HepG2 (cell line): ENCODE results near the gene SDC1. TPM values are rescaled to one million over a fixed set of nuclear protein-coding genes. Genes with fewer than 3 reads are reported as not detected.

Experiments used
- CBX2 ChIP-seq, 2 experiments: fragments of 200-600 bp in 1 of 2; sonication (generic); formaldehyde crosslinking in 1 of 2; IDR thresholded peaks; 2 replicates each; pipeline versions ENCODE4 v1.7.0 to v1.8.1; 2018 to 2022; ENCODE audit warnings: low read depth in 2 of 2, low read length in 1 of 2, mild to moderate bottlenecking in 1 of 2, missing genetic modification reagents in 1 of 2
- ELF3 ChIP-seq: IDR thresholded peaks from 2 replicates; pipeline ENCODE4 v1.6.1; 2016; ENCODE audit warnings: missing genetic modification reagents, missing compliant biosample characterization
- HIVEP1 ChIP-seq: sonication (generic); formaldehyde crosslinking; IDR thresholded peaks from 2 replicates; pipeline ENCODE4 v1.4.0; 2020; ENCODE audit warnings: mild to moderate bottlenecking, missing genetic modification reagents
- JUND ChIP-seq: sonication (generic); formaldehyde crosslinking; IDR thresholded peaks from 2 replicates; pipeline ENCODE4 v1.8.0; 2022; ENCODE audit warnings: mild to moderate bottlenecking, missing genetic modification reagents
- RFXAP ChIP-seq: sonication (generic); formaldehyde crosslinking; IDR thresholded peaks from 2 replicates; pipeline ENCODE4 v1.4.0; 2020; ENCODE audit warnings: missing genetic modification reagents, borderline replicate concordance
- RXRB ChIP-seq: IDR thresholded peaks from 2 replicates; pipeline ENCODE4 v1.6.1; 2016; ENCODE audit warnings: borderline replicate concordance, missing genetic modification reagents, missing compliant biosample characterization
- SALL1 ChIP-seq: sonication (generic); formaldehyde crosslinking; IDR thresholded peaks from 2 replicates; pipeline ENCODE4 v1.8.0; 2022; ENCODE audit warnings: mild to moderate bottlenecking, missing genetic modification reagents
- SP1 ChIP-seq, 2 experiments: fragments of 450-650 bp in 1 of 2; sonication (generic) in 1 of 2; formaldehyde crosslinking in 1 of 2; IDR thresholded peaks; 2 replicates each; pipeline versions ENCODE4 v1.4.0 to v1.6.1; 2016 to 2020; ENCODE audit warnings: missing genetic modification reagents in 1 of 2
- YEATS2 ChIP-seq: sonication (generic); formaldehyde crosslinking; IDR thresholded peaks from 2 replicates; pipeline ENCODE4 v1.4.0; 2020; ENCODE audit warnings: missing genetic modification reagents, borderline replicate concordance
- ZFX ChIP-seq: sonication (generic); formaldehyde crosslinking; IDR thresholded peaks from 2 replicates; pipeline ENCODE4 v1.4.0; 2020; ENCODE audit warnings: mild to moderate bottlenecking, low read depth, missing genetic modification reagents, moderate library complexity
- ZNF121 ChIP-seq: sonication (generic); formaldehyde crosslinking; IDR thresholded peaks from 2 replicates; pipeline ENCODE4 v1.5.0; 2020; ENCODE audit warnings: mild to moderate bottlenecking, missing genetic modification reagents
- ZNF260 ChIP-seq: sonication (generic); formaldehyde crosslinking; IDR thresholded peaks from 2 replicates; pipeline ENCODE4 v1.4.0; 2020; ENCODE audit warnings: missing genetic modification reagents, low read depth, mild to moderate bottlenecking, borderline replicate concordance
- ZNF460 ChIP-seq: sonication (generic); formaldehyde crosslinking; IDR thresholded peaks from 2 replicates; pipeline ENCODE4 v1.5.1; 2020; ENCODE audit warnings: missing genetic modification reagents, mild to moderate bottlenecking, borderline replicate concordance
- ZNF605 ChIP-seq: sonication (generic); formaldehyde crosslinking; IDR thresholded peaks from 2 replicates; pipeline ENCODE4 v1.8.0; 2022; ENCODE audit warnings: mild to moderate bottlenecking, missing genetic modification reagents
- polyA plus RNA-seq, 8 experiments: library from polyadenylated mRNA; depleted of rRNA in 3 of 8; stranded (reverse) in 7 of 8; unstranded in 1 of 8; fragments of >200 nt; fragmentation: Illumina TruSeq in 4 of 8; extraction: Trizol in 4 of 8; gene quantifications; 2 replicates each; pipeline versions ENCODE4 v1.2.1 to v1.2.3, GENCODE V29; 2011 to 2016; ENCODE audit warnings: low read depth in 4 of 8, missing spikeins in 1 of 8, mixed read lengths in 1 of 8; ENCODE audit not compliant: insufficient read depth in 1 of 8
- total RNA-seq, 5 experiments: library from RNA; depleted of rRNA; stranded (reverse); fragments of >200 nt; fragmentation: Illumina TruSeq; extraction: Trizol; gene quantifications; 2 replicates each; pipeline ENCODE4 v1.2.3, GENCODE V29; 2016; ENCODE audit warnings: low read depth in 1 of 5
- TF ChIP-seq, protein P1 (sequence below): sonication (generic); formaldehyde crosslinking; IDR thresholded peaks from 2 replicates; pipeline ENCODE4 v1.4.0; 2020; ENCODE audit warnings: mild to moderate bottlenecking, missing genetic modification reagents
- TF ChIP-seq, protein P2 (sequence below): sonication (generic); formaldehyde crosslinking; IDR thresholded peaks from 2 replicates; pipeline ENCODE4 v1.8.0; 2022; ENCODE audit warnings: missing genetic modification reagents, mild to moderate bottlenecking, inconsistent platforms, borderline replicate concordance
- TF ChIP-seq, protein P3 (sequence below): sonication (generic); formaldehyde crosslinking; IDR thresholded peaks from 2 replicates; pipeline ENCODE4 v1.4.0; 2020; ENCODE audit warnings: low read depth, mild to moderate bottlenecking, missing genetic modification reagents
- TF ChIP-seq, protein P4 (sequence below): sonication (generic); formaldehyde crosslinking; IDR thresholded peaks from 2 replicates; pipeline ENCODE4 v1.5.0; 2020; ENCODE audit warnings: mild to moderate bottlenecking, missing genetic modification reagents, borderline replicate concordance

Gene SDC1
- total and polyA plus RNA-seq, 2 of the 13 experiments (the other 11 are each of a cell fraction or from before 2014, with no cell fraction given): 108 to 119 TPM

DNA sequence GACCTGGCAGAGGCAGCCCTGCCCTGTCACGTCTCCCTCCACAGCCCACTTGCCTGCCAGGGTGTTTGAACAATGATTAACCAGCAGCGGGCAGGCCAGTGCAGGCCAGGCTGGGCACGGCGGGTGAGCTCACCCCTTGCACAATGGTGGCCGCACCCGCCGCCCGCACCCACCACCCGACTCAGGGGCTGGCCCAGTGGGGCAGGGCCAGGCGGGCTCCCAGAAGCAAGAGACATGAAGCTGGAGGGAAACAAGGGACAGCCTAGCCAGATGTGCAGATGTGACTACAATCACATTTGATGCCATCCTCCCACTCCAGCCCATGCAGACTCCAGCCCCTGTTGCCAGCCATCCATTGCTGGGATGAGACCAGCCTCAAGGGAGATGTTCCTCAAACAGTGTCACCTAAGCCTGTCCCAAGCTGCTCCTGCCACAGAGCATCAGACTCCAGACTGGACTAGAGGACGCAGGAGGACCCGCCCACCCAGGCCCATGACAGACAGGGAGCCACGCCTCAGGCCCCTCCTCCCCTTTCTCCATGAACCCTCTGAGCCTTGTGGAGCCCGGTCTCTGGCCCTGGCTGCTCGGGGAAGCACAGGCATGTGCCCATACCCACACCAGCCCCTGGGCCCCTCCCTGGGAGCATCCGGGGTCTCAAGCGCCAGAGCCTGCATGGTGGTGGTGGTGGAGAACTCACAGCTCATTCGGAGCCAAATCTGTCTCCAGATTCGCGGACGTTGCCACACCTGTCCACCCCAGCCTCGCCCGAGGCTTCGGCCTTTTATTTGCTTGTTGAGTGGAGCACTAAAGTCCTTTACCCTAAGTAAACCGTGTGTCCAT, 45.0 kb downstream of the SDC1 start (continued):
- TF ChIP-seq, protein P1, sequence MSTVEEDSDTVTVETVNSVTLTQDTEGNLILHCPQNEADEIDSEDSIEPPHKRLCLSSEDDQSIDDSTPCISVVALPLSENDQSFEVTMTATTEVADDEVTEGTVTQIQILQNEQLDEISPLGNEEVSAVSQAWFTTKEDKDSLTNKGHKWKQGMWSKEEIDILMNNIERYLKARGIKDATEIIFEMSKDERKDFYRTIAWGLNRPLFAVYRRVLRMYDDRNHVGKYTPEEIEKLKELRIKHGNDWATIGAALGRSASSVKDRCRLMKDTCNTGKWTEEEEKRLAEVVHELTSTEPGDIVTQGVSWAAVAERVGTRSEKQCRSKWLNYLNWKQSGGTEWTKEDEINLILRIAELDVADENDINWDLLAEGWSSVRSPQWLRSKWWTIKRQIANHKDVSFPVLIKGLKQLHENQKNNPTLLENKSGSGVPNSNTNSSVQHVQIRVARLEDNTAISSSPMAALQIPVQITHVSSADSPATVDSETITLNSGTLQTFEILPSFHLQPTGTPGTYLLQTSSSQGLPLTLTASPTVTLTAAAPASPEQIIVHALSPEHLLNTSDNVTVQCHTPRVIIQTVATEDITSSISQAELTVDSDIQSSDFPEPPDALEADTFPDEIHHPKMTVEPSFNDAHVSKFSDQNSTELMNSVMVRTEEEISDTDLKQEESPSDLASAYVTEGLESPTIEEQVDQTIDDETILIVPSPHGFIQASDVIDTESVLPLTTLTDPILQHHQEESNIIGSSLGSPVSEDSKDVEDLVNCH (CRISPR knock-in tag): no peak
- 0 out of 2 replicates have a peak, but pooled peaks have one; percentile 50 for TF ChIP-seq JUND (CRISPR knock-in tag)
- peak; percentile 38; the same call in 1 of the 2 replicates for TF ChIP-seq HIVEP1
- TF ChIP-seq, protein P2, sequence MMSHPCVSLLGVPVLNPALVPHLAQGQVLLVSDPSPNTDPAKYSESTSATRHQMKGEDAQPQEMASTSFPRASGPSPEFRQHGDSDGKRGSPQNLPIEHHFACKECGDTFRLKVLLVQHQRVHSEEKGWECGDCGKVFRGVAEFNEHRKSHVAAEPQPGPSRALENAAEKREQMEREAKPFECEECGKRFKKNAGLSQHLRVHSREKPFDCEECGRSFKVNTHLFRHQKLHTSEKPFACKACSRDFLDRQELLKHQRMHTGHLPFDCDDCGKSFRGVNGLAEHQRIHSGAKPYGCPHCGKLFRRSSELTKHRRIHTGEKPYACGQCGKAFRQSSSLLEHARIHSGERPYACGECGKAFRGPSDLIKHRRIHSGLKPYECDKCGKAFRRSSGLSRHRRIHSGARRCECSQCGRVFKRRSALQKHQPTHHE (CRISPR knock-in tag): no peak; the same call in 1 of the 2 replicates
- TF ChIP-seq ZNF605 (CRISPR knock-in tag): peak; percentile 83; the same call in 1 of the 2 replicates
- TF ChIP-seq ZNF460: no peak
- TF ChIP-seq, protein P3, sequence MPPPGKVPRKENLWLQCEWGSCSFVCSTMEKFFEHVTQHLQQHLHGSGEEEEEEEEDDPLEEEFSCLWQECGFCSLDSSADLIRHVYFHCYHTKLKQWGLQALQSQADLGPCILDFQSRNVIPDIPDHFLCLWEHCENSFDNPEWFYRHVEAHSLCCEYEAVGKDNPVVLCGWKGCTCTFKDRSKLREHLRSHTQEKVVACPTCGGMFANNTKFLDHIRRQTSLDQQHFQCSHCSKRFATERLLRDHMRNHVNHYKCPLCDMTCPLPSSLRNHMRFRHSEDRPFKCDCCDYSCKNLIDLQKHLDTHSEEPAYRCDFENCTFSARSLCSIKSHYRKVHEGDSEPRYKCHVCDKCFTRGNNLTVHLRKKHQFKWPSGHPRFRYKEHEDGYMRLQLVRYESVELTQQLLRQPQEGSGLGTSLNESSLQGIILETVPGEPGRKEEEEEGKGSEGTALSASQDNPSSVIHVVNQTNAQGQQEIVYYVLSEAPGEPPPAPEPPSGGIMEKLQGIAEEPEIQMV: peak; percentile 96
- TF ChIP-seq YEATS2 (CRISPR knock-in tag): peak; percentile 77; the same call in 1 of the 2 replicates
- no peak for TF ChIP-seq ZNF260 (CRISPR knock-in tag)
- TF ChIP-seq ZFX (CRISPR knock-in tag): peak; percentile 81
- TF ChIP-seq SALL1: peak; percentile 54
- no peak for TF ChIP-seq CBX2 (IDR thresholded peaks at IDR 0.05; ENCODE audit: low read depth, low read length)
- TF ChIP-seq CBX2 (CRISPR knock-in tag; IDR thresholded peaks at IDR 0.05; ENCODE audit: low read depth): no peak
- no peak for TF ChIP-seq SP1 (IDR thresholded peaks at IDR 0.05)
- TF ChIP-seq SP1 (CRISPR knock-in tag; IDR thresholded peaks at IDR 0.05): peak; percentile 41
- peak; percentile 78; the same call in 1 of the 2 replicates for TF ChIP-seq RFXAP (CRISPR knock-in tag)
- TF ChIP-seq RXRB (CRISPR knock-in tag): peak; percentile 40; the same call in 1 of the 2 replicates
- no peak; the same call in 1 of the 2 replicates for TF ChIP-seq ZNF121
- TF ChIP-seq, protein P4, sequence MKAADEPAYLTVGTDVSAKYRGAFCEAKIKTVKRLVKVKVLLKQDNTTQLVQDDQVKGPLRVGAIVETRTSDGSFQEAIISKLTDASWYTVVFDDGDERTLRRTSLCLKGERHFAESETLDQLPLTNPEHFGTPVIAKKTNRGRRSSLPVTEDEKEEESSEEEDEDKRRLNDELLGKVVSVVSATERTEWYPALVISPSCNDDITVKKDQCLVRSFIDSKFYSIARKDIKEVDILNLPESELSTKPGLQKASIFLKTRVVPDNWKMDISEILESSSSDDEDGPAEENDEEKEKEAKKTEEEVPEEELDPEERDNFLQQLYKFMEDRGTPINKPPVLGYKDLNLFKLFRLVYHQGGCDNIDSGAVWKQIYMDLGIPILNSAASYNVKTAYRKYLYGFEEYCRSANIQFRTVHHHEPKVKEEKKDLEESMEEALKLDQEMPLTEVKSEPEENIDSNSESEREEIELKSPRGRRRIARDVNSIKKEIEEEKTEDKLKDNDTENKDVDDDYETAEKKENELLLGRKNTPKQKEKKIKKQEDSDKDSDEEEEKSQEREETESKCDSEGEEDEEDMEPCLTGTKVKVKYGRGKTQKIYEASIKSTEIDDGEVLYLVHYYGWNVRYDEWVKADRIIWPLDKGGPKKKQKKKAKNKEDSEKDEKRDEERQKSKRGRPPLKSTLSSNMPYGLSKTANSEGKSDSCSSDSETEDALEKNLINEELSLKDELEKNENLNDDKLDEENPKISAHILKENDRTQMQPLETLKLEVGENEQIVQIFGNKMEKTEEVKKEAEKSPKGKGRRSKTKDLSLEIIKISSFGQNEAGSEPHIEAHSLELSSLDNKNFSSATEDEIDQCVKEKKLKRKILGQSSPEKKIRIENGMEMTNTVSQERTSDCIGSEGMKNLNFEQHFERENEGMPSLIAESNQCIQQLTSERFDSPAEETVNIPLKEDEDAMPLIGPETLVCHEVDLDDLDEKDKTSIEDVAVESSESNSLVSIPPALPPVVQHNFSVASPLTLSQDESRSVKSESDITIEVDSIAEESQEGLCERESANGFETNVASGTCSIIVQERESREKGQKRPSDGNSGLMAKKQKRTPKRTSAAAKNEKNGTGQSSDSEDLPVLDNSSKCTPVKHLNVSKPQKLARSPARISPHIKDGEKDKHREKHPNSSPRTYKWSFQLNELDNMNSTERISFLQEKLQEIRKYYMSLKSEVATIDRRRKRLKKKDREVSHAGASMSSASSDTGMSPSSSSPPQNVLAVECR (CRISPR knock-in tag): peak; percentile 38; the same call in 1 of the 2 replicates
- peak; percentile 59; the same call in 1 of the 2 replicates for TF ChIP-seq ELF3 (CRISPR knock-in tag)
